SK-N-SH (cell line): ENCODE measurements around the gene SENP1. TPM values are rescaled to one million over a fixed set of nuclear protein-coding genes. Genes with fewer than 3 reads are reported as not detected.

Source experiments
- CTCF ChIA-PET: fragments of 300-600, 350-600 bp; formaldehyde crosslinking; extraction: SDS; loops from one replicate; lab custom pipeline; 2021; lab: Yijun Ruan, JAX
- POLR2A ChIA-PET: fragments of 350-600 bp; sonication (Branson Sonifier 250); formaldehyde crosslinking; extraction: SDS; loops from one replicate; lab custom pipeline; 2020; ENCODE audit warnings: antibody characterized with exemption, inconsistent platforms; lab: Yijun Ruan, JAX
- DNase-seq: peaks from one replicate; pipeline ENCODE4 v3.0.0; 2012
- H2AFZ ChIP-seq: fragments of 200-600 bp; sonication (generic); 2 replicates; pipeline ENCODE4 v1.8.1; 2016; ENCODE audit warnings: antibody characterized with exemption, mild to moderate bottlenecking, low read depth
- H3F3A ChIP-seq: fragments of 200-600 bp; sonication (generic); replicated peaks from 2 replicates; pipeline ENCODE3; 2016; ENCODE audit warnings: antibody characterized with exemption, mild to moderate bottlenecking; ENCODE audit not compliant: insufficient read depth
- H3K27ac ChIP-seq, 2 experiments: fragments of 200-500 bp in 1 of 2; fragments of 200-600 bp in 1 of 2; sonication (Bioruptor generic) in 1 of 2; sonication (generic), shearing (Covaris generic) in 1 of 2; 2 replicates each; pipeline versions ENCODE4 v1.5.1 to v1.6.1; 2014 to 2016; ENCODE audit warnings: low read depth in 2 of 2, inconsistent platforms in 1 of 2, low read length in 1 of 2, mild to moderate bottlenecking in 1 of 2, mixed read lengths in 1 of 2
- H3K27me3 ChIP-seq: fragments of 200-600 bp; sonication (generic), shearing (Covaris generic); 2 replicates; pipeline ENCODE4 v1.6.1; 2016; ENCODE audit warnings: mixed run types; ENCODE audit not compliant: insufficient read depth
- H3K36me3 ChIP-seq, 2 experiments: fragments of 200-500 bp in 1 of 2; fragments of 200-600 bp in 1 of 2; sonication (Bioruptor generic) in 1 of 2; sonication (generic) in 1 of 2; replicated peaks in 1 of 2; 2 replicates each; pipeline versions ENCODE3 to v1.5.1; 2014 to 2016; ENCODE audit warnings: low read length in 1 of 2, mild to moderate bottlenecking in 1 of 2; ENCODE audit not compliant: insufficient read depth in 2 of 2, control insufficient read depth in 1 of 2
- H3K4me1 ChIP-seq, 2 experiments: fragments of 200-500 bp in 1 of 2; fragments of 200-600 bp in 1 of 2; sonication (Bioruptor generic) in 1 of 2; sonication (generic), shearing (Covaris generic) in 1 of 2; 2 replicates each; pipeline versions ENCODE4 v1.5.1 to v1.6.1; 2014 to 2016; ENCODE audit warnings: low read depth in 1 of 2, low read length in 1 of 2, mixed run types in 1 of 2; ENCODE audit not compliant: insufficient read depth in 2 of 2, control insufficient read depth in 1 of 2
- H3K4me2 ChIP-seq: fragments of 200-600 bp; sonication (generic), shearing (Covaris generic); 2 replicates; pipeline ENCODE4 v1.6.1; 2017; ENCODE audit warnings: mixed run types
- H3K4me3 ChIP-seq, 2 experiments: fragments of 200-500 bp in 1 of 2; fragments of 200-600 bp in 1 of 2; sonication (Bioruptor generic) in 1 of 2; sonication (generic), shearing (Covaris generic) in 1 of 2; 2 replicates each; pipeline versions ENCODE4 v1.5.1 to v1.8.1; 2014 to 2016; ENCODE audit warnings: low read depth in 2 of 2, inconsistent platforms in 1 of 2, low read length in 1 of 2, mild to moderate bottlenecking in 1 of 2, mixed read lengths in 1 of 2, moderate library complexity in 1 of 2
- H3K79me2 ChIP-seq: fragments of 200-600 bp; sonication (generic); 2 replicates; pipeline ENCODE4 v1.8.1; 2017; ENCODE audit warnings: mild to moderate bottlenecking; ENCODE audit not compliant: insufficient read depth
- H3K9ac ChIP-seq: fragments of 200-600 bp; sonication (generic); 2 replicates; pipeline ENCODE4 v1.6.1; 2017; ENCODE audit warnings: mixed run types
- H3K9me2 ChIP-seq: fragments of 200-600 bp; sonication (generic); 2 replicates; pipeline ENCODE4 v1.6.1; 2017; ENCODE audit warnings: mixed run types
- H3K9me3 ChIP-seq: fragments of 200-600 bp; sonication (generic); 2 replicates; pipeline ENCODE4 v1.6.1; 2017; ENCODE audit warnings: mixed run types, mild to moderate bottlenecking, moderate library complexity
- H4K20me1 ChIP-seq: fragments of 200-600 bp; sonication (generic); 2 replicates; pipeline ENCODE4 v1.6.1; 2017; ENCODE audit warnings: mild to moderate bottlenecking, mixed run types; ENCODE audit not compliant: insufficient read depth
- EP300 ChIP-seq, 2 experiments: IDR thresholded peaks; 2 replicates each; pipeline versions ENCODE4 v1.4.0 to v1.6.1; 2012; ENCODE audit warnings: borderline replicate concordance in 1 of 2, low read depth in 1 of 2, low read length in 1 of 2
- FOSL2 ChIP-seq: IDR thresholded peaks from 2 replicates; pipeline ENCODE4 v1.4.0; 2012; ENCODE audit warnings: low read depth, mild to moderate bottlenecking, moderate library complexity, borderline replicate concordance
- FOXM1 ChIP-seq: IDR thresholded peaks from 2 replicates; pipeline ENCODE4 v1.4.0; 2012; ENCODE audit warnings: low read depth, mild to moderate bottlenecking
- GABPA ChIP-seq: IDR thresholded peaks from 2 replicates; pipeline ENCODE4 v1.4.0; 2012; ENCODE audit warnings: low read depth, mild to moderate bottlenecking
- JUND ChIP-seq: IDR thresholded peaks from 2 replicates; pipeline ENCODE4 v1.4.0; 2012
- NFIC ChIP-seq: IDR thresholded peaks from 2 replicates; pipeline ENCODE4 v1.4.0; 2012; ENCODE audit warnings: borderline replicate concordance
- NRF1 ChIP-seq: IDR thresholded peaks from 2 replicates; pipeline ENCODE4 v1.6.1; 2012; ENCODE audit warnings: low read depth, mild to moderate bottlenecking, low read length
- RFX5 ChIP-seq: IDR thresholded peaks from 2 replicates; pipeline ENCODE4 v1.6.1; 2012; ENCODE audit warnings: mild to moderate bottlenecking, improper control_type of control experiment, low read length
- RXRA ChIP-seq: IDR thresholded peaks from 2 replicates; pipeline ENCODE4 v1.4.0; 2012; ENCODE audit warnings: low read depth, mild to moderate bottlenecking, borderline replicate concordance
- SMC3 ChIP-seq: IDR thresholded peaks from 2 replicates; pipeline ENCODE4 v1.6.1; 2012; ENCODE audit warnings: low read depth, low read length, improper control_type of control experiment
- TEAD4 ChIP-seq: IDR thresholded peaks from 2 replicates; pipeline ENCODE4 v1.4.0; 2012; ENCODE audit warnings: mild to moderate bottlenecking, borderline replicate concordance; ENCODE audit not compliant: insufficient read depth
- WGBS: methylation state at CpG from one replicate; pipeline ENCODE4 v1.1.6; 2017; ENCODE audit warnings: low lambda C conversion rate; 5-methylcytosine and 5-hydroxymethylcytosine counted together
- polyA plus RNA-seq, 3 experiments: library from polyadenylated mRNA; depleted of rRNA; stranded (reverse); fragments of >200 nt; gene quantifications; 2 replicates each; pipeline ENCODE4 v1.2.3, GENCODE V29; 2012
- TF ChIP-seq, protein P1 (sequence below): fragments of 150-350 bp; IDR thresholded peaks from 2 replicates; pipeline ENCODE4 v1.6.1; 2016; ENCODE audit warnings: mild to moderate bottlenecking, low read depth, low read length
- TF ChIP-seq, protein P2 (sequence below): fragments of 200-600 bp; sonication (generic); IDR thresholded peaks from 2 replicates; pipeline ENCODE4 v1.6.1; 2017; ENCODE audit warnings: antibody characterized with exemption, mild to moderate bottlenecking, moderate library complexity

Gene SENP1
- polyA plus RNA-seq, 1 of the 3 experiments (the other 2 are of a cell fraction) = 5.6 TPM

- no peak overlapping the region for H3K27ac ChIP-seq
- no peaks in the 10 kb centered on the region for H3K9me3 ChIP-seq
- H3K4me3 ChIP-seq = no peak overlapping the region
- TF ChIP-seq NFIC = no peak
- no peak for TF ChIP-seq FOXM1
- H3K4me2 ChIP-seq = no peak overlapping the region
- no peaks in the 10 kb centered on the region for H3F3A ChIP-seq
- POLR2A ChIA-PET = no interaction called here
- CTCF ChIA-PET = no interaction called here
- H3K36me3 ChIP-seq = peaks cover 47 to 56% of the 10 kb centered on the region in 2 experiments
- no peak for DNase-seq
- no peaks in the 10 kb centered on the region for H3K27me3 ChIP-seq
- H3K4me1 ChIP-seq = no peaks in the 10 kb centered on the region
- no peak overlapping the region for H3K9ac ChIP-seq
- H3K9me2 ChIP-seq = no peaks in the 10 kb centered on the region
- no peaks in the 10 kb centered on the region for H3K79me2 ChIP-seq
- no peak overlapping the region for H2AFZ ChIP-seq
- 98% methylated on average over 3 of the region's 3 CpGs for WGBS
- no peaks in the 10 kb centered on the region for H4K20me1 ChIP-seq
Measured at GRCh38 chr12:48072266-48072665, 33.6 kb downstream of the SENP1 start.

DNA sequence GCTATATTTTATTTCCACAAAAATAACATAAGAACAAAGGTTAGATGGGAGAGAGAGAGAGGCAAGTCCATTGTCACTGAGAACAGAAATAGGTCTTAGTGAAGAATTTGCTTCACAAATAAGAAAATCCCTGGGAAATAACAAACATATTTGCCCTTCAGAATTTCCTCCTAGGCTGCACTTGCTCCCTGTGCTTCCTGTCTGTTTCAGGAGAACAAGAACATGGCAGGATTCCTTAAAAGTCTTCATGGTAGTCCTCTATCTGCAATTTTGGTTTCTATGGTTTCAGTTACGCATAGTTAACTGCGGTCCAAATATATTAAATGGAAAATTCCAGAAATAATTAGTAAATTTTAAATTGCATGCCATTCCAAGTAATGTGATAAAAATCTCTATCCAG is 34.1 kb downstream of the SENP1 start:
- POLR2A ChIA-PET = no interaction called here
- 98% methylated on average over 2 of the region's 2 CpGs for WGBS
- H3K27me3 ChIP-seq = no peaks in the 10 kb centered on the region

DNA sequence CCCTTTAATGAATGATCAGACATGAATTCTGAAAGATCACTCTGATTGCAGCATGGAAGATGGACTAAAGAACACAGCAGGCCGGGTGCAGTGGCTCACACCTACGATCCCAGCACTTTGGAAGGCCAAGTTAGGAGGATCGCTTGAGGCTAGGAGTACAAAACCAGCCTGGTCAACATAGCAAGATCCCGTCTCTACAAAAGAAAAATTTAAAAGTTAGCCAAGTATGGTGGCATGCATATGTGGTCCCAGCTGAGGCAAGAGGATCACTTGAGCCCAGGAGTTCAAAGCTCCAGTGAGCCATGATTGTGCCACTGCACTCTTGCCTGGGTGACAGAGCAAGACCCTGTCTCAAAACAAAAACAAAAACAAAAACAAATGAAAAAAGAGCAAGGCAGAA is 35.1 kb downstream of the SENP1 start:
- ChIA-PET POLR2A (no interaction called here), CTCF (interaction anchor here (1.6 kb wide), 1 partner anchor 119 kb away, joined by 4 read pairs; no protein-coding TSS in a partner anchor)
- no peaks in the 10 kb centered on the region for H3K9me2 ChIP-seq
- H3K27me3 ChIP-seq = no peaks in the 10 kb centered on the region
- 100% methylated on average over 4 of the region's 4 CpGs for WGBS
- no peak overlapping the region for H3K4me3 ChIP-seq
- no peaks in the 10 kb centered on the region for H3K79me2 ChIP-seq
- DNase-seq = no peak
- peaks cover 56 to 62% of the 10 kb centered on the region in 2 experiments for H3K36me3 ChIP-seq
- no peaks in the 10 kb centered on the region for H4K20me1 ChIP-seq
- H2AFZ ChIP-seq = no peak overlapping the region
- TF ChIP-seq NRF1 (no peak), SMC3 (no peak), FOXM1 (no peak), RXRA (no peak), FOSL2 (no peak), TEAD4 (no peak), EP300 (IDR thresholded peaks at IDR 0.05; ENCODE audit: borderline replicate concordance in 1 of 2, low read depth in 1 of 2, low read length in 1 of 2) (no peak), RFX5 (no peak), JUND (no peak)
- TF ChIP-seq, protein P1, sequence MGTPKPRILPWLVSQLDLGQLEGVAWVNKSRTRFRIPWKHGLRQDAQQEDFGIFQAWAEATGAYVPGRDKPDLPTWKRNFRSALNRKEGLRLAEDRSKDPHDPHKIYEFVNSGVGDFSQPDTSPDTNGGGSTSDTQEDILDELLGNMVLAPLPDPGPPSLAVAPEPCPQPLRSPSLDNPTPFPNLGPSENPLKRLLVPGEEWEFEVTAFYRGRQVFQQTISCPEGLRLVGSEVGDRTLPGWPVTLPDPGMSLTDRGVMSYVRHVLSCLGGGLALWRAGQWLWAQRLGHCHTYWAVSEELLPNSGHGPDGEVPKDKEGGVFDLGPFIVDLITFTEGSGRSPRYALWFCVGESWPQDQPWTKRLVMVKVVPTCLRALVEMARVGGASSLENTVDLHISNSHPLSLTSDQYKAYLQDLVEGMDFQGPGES = no peak
- H3K9me3 ChIP-seq = no peaks in the 10 kb centered on the region
- no peak overlapping the region for H3K4me2 ChIP-seq
- H3K9ac ChIP-seq = no peak overlapping the region
- no peak overlapping the region for H3K27ac ChIP-seq
- H3F3A ChIP-seq = no peaks in the 10 kb centered on the region
- no peaks in the 10 kb centered on the region for H3K4me1 ChIP-seq

More for the DNA sequence above, 34.1 kb downstream of the SENP1 start:
- H2AFZ ChIP-seq = no peak overlapping the region
- H3K79me2 ChIP-seq = no peaks in the 10 kb centered on the region
- TF ChIP-seq GABPA (no peak), SMC3 (no peak)
- TF ChIP-seq, protein P2, sequence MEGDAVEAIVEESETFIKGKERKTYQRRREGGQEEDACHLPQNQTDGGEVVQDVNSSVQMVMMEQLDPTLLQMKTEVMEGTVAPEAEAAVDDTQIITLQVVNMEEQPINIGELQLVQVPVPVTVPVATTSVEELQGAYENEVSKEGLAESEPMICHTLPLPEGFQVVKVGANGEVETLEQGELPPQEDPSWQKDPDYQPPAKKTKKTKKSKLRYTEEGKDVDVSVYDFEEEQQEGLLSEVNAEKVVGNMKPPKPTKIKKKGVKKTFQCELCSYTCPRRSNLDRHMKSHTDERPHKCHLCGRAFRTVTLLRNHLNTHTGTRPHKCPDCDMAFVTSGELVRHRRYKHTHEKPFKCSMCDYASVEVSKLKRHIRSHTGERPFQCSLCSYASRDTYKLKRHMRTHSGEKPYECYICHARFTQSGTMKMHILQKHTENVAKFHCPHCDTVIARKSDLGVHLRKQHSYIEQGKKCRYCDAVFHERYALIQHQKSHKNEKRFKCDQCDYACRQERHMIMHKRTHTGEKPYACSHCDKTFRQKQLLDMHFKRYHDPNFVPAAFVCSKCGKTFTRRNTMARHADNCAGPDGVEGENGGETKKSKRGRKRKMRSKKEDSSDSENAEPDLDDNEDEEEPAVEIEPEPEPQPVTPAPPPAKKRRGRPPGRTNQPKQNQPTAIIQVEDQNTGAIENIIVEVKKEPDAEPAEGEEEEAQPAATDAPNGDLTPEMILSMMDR = no peak
- H3K27ac ChIP-seq = no peak overlapping the region
- H3K9me2 ChIP-seq = no peaks in the 10 kb centered on the region
- CTCF ChIA-PET = no interaction called here
- no peaks in the 10 kb centered on the region for H3K9me3 ChIP-seq
- no peak for DNase-seq
- no peak overlapping the region for H3K4me3 ChIP-seq
- no peaks in the 10 kb centered on the region for H3F3A ChIP-seq
- no peak overlapping the region for H3K9ac ChIP-seq
- H4K20me1 ChIP-seq = no peaks in the 10 kb centered on the region
- no peak overlapping the region for H3K4me2 ChIP-seq
- H3K4me1 ChIP-seq = no peaks in the 10 kb centered on the region
- H3K36me3 ChIP-seq = peaks cover 50 to 53% of the 10 kb centered on the region in 2 experiments
